K562 (cell line): ENCODE data around the gene MEX3D. TPM values are rescaled to one million over a fixed set of nuclear protein-coding genes. Genes with fewer than 3 reads are reported as not detected.

Experiments used
- CEBPZ ChIP-seq: fragments of 150-350 bp; IDR thresholded peaks from 2 replicates; pipeline ENCODE4 v1.6.1; 2014; ENCODE audit warnings: low read depth, mild to moderate bottlenecking, low read length, borderline replicate concordance
- CREB1 ChIP-seq, 2 experiments: sonication (generic) in 1 of 2; formaldehyde crosslinking in 1 of 2; IDR thresholded peaks; 2 replicates each; pipeline versions ENCODE4 v1.6.1 to v1.8.0; 2012 to 2022; ENCODE audit warnings: inconsistent platforms in 1 of 2, mild to moderate bottlenecking in 1 of 2, missing genetic modification reagents in 1 of 2, moderate library complexity in 1 of 2
- JUNB ChIP-seq: fragments of 450-650 bp; formaldehyde crosslinking; conservative IDR thresholded peaks from 2 replicates; pipeline ENCODE4 v1.4.0; 2020; ENCODE audit warnings: mild to moderate bottlenecking
- MTA3 ChIP-seq: fragments of 450-650 bp; formaldehyde crosslinking; IDR thresholded peaks from 2 replicates; pipeline ENCODE4 v1.6.1; 2017; ENCODE audit warnings: mild to moderate bottlenecking, borderline replicate concordance
- NEUROD1 ChIP-seq: fragments of 150-350 bp; IDR thresholded peaks from 2 replicates; pipeline ENCODE4 v1.6.1; 2014; ENCODE audit warnings: borderline replicate concordance, low read length, low read depth; ENCODE audit not compliant: partially characterized antibody
- PTRF ChIP-seq: fragments of 450-650 bp; IDR thresholded peaks from 2 replicates; pipeline ENCODE4 v1.6.1; 2016; ENCODE audit warnings: mild to moderate bottlenecking, missing genetic modification characterization, missing compliant biosample characterization
- SMC3 ChIP-seq: conservative IDR thresholded peaks from 2 replicates; pipeline ENCODE4 v1.6.1; 2011; ENCODE audit warnings: low read depth, low read length, improper control_type of control experiment; ENCODE audit not compliant: insufficient read depth
- SRSF9 ChIP-seq: fragments of 200-400 bp; formaldehyde crosslinking; IDR thresholded peaks from 2 replicates; pipeline ENCODE4 v1.6.1; 2017; ENCODE audit warnings: low read depth, low read length, borderline replicate concordance
- polyA plus RNA-seq, 8 experiments: library from polyadenylated mRNA; depleted of rRNA in 4 of 8; stranded (reverse) in 5 of 8; unstranded in 3 of 8; fragments of >200 nt; fragmentation: Nextera tagmentation in 2 of 8; fragmentation: Illumina TruSeq in 1 of 8; extraction: Ambion mirVana in 2 of 8; extraction: Trizol in 1 of 8; gene quantifications; 2 replicates each; pipeline versions ENCODE4 v1.2.1 to v1.2.3, GENCODE V29; 2011 to 2014; ENCODE audit warnings: inconsistent platforms in 1 of 8, missing spikeins in 1 of 8
- total RNA-seq, 7 experiments: library from RNA; depleted of rRNA in 6 of 7; stranded (reverse); fragments of >200 nt in 6 of 7; fragmentation: Illumina TruSeq in 2 of 7; extraction: Trizol in 2 of 7; gene quantifications; 2 replicates each; pipeline versions ENCODE4 v1.2.1 to v1.2.3, GENCODE V29; 2011 to 2021; ENCODE audit warnings: low replicate concordance in 1 of 7
- TF ChIP-seq, protein P1 (sequence below): IDR thresholded peaks from 2 replicates; pipeline ENCODE4 v1.6.1; 2012; ENCODE audit warnings: low read depth, low read length, improper control_type of control experiment, borderline replicate concordance
- TF ChIP-seq, protein P2 (sequence below): fragments of 200-600 bp; sonication (generic); IDR thresholded peaks from one replicate; pipeline ENCODE4 v1.6.1; 2012; ENCODE audit warnings: mild to moderate bottlenecking, low read depth, low read length, inconsistent platforms

The MEX3D gene
- total and polyA plus RNA-seq, 9 of the 15 experiments (the other 6 are each of a cell fraction or from before 2014, with no cell fraction given), result 1.7 to 39.3 (median 5.7) TPM

- no peak for TF ChIP-seq SRSF9
- 0 out of 2 replicates have a peak, but pooled peaks have one; percentile 10 for TF ChIP-seq CREB1 (IDR thresholded peaks at IDR 0.05)
- TF ChIP-seq CREB1 (CRISPR knock-in tag; IDR thresholded peaks at IDR 0.05), result no peak
- TF ChIP-seq, protein P1, sequence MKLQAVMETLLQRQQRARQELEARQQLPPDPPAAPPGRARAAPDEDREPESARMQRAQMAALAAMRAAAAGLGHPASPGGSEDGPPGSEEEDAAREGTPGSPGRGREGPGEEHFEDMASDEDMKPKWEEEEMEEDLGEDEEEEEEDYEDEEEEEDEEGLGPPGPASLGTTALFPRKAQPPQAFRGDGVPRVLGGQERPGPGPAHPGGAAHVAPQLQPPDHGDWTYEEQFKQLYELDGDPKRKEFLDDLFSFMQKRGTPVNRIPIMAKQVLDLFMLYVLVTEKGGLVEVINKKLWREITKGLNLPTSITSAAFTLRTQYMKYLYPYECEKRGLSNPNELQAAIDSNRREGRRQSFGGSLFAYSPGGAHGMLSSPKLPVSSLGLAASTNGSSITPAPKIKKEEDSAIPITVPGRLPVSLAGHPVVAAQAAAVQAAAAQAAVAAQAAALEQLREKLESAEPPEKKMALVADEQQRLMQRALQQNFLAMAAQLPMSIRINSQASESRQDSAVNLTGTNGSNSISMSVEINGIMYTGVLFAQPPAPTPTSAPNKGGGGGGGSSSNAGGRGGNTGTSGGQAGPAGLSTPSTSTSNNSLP, result peak; percentile 97
- TF ChIP-seq NEUROD1, result no peak
- no peak for TF ChIP-seq JUNB (CRISPR knock-in tag)
- TF ChIP-seq, protein P2, sequence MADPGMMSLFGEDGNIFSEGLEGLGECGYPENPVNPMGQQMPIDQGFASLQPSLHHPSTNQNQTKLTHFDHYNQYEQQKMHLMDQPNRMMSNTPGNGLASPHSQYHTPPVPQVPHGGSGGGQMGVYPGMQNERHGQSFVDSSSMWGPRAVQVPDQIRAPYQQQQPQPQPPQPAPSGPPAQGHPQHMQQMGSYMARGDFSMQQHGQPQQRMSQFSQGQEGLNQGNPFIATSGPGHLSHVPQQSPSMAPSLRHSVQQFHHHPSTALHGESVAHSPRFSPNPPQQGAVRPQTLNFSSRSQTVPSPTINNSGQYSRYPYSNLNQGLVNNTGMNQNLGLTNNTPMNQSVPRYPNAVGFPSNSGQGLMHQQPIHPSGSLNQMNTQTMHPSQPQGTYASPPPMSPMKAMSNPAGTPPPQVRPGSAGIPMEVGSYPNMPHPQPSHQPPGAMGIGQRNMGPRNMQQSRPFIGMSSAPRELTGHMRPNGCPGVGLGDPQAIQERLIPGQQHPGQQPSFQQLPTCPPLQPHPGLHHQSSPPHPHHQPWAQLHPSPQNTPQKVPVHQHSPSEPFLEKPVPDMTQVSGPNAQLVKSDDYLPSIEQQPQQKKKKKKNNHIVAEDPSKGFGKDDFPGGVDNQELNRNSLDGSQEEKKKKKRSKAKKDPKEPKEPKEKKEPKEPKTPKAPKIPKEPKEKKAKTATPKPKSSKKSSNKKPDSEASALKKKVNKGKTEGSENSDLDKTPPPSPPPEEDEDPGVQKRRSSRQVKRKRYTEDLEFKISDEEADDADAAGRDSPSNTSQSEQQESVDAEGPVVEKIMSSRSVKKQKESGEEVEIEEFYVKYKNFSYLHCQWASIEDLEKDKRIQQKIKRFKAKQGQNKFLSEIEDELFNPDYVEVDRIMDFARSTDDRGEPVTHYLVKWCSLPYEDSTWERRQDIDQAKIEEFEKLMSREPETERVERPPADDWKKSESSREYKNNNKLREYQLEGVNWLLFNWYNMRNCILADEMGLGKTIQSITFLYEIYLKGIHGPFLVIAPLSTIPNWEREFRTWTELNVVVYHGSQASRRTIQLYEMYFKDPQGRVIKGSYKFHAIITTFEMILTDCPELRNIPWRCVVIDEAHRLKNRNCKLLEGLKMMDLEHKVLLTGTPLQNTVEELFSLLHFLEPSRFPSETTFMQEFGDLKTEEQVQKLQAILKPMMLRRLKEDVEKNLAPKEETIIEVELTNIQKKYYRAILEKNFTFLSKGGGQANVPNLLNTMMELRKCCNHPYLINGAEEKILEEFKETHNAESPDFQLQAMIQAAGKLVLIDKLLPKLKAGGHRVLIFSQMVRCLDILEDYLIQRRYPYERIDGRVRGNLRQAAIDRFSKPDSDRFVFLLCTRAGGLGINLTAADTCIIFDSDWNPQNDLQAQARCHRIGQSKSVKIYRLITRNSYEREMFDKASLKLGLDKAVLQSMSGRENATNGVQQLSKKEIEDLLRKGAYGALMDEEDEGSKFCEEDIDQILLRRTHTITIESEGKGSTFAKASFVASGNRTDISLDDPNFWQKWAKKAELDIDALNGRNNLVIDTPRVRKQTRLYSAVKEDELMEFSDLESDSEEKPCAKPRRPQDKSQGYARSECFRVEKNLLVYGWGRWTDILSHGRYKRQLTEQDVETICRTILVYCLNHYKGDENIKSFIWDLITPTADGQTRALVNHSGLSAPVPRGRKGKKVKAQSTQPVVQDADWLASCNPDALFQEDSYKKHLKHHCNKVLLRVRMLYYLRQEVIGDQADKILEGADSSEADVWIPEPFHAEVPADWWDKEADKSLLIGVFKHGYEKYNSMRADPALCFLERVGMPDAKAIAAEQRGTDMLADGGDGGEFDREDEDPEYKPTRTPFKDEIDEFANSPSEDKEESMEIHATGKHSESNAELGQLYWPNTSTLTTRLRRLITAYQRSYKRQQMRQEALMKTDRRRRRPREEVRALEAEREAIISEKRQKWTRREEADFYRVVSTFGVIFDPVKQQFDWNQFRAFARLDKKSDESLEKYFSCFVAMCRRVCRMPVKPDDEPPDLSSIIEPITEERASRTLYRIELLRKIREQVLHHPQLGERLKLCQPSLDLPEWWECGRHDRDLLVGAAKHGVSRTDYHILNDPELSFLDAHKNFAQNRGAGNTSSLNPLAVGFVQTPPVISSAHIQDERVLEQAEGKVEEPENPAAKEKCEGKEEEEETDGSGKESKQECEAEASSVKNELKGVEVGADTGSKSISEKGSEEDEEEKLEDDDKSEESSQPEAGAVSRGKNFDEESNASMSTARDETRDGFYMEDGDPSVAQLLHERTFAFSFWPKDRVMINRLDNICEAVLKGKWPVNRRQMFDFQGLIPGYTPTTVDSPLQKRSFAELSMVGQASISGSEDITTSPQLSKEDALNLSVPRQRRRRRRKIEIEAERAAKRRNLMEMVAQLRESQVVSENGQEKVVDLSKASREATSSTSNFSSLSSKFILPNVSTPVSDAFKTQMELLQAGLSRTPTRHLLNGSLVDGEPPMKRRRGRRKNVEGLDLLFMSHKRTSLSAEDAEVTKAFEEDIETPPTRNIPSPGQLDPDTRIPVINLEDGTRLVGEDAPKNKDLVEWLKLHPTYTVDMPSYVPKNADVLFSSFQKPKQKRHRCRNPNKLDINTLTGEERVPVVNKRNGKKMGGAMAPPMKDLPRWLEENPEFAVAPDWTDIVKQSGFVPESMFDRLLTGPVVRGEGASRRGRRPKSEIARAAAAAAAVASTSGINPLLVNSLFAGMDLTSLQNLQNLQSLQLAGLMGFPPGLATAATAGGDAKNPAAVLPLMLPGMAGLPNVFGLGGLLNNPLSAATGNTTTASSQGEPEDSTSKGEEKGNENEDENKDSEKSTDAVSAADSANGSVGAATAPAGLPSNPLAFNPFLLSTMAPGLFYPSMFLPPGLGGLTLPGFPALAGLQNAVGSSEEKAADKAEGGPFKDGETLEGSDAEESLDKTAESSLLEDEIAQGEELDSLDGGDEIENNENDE, result no peak
- TF ChIP-seq MTA3, result peak; percentile 73; the same call in 1 of the 2 replicates
- TF ChIP-seq PTRF (tag), result no peak
- no peak for TF ChIP-seq CEBPZ
- 0 out of 2 replicates have a peak, but pooled peaks have one; percentile 8 for TF ChIP-seq SMC3
Observed at GRCh38 chr19:1601613-1602064, 33.5 kb upstream of the MEX3D start (continued).
